HepG2 (cell line): ENCODE results near the gene ANTXR1. TPM values are rescaled to one million over a fixed set of nuclear protein-coding genes. Genes with fewer than 3 reads are reported as not detected.

ENCODE experiments used
- ATAC-seq: fragments of 200-7000 bp; cut with Tn5 transposase; 3 replicates; pipeline ENCODE4 v1.9.1; 2020; ENCODE audit warnings: mild to moderate bottlenecking, moderate library complexity
- BruUV-seq: library from RNA; stranded (reverse); fragments of 400-500 nt; replicated peaks from 2 replicates; lab custom pipeline; 2021; lab: Mats Ljungman, UMichigan
- CTCF ChIA-PET: fragments of 300-600 bp; formaldehyde crosslinking; extraction: SDS; loops from one replicate; lab custom pipeline; 2021; ENCODE audit warnings: low total read pairs, inconsistent platforms, low intra/inter-chr PET ratio; lab: Yijun Ruan, JAX
- POLR2A ChIA-PET: fragments of 350-600 bp; sonication (Branson Sonifier 250); formaldehyde crosslinking; loops from one replicate; lab custom pipeline; 2020; ENCODE audit warnings: antibody characterized with exemption, inconsistent platforms; lab: Yijun Ruan, JAX
- DNase-seq: peaks from one replicate; pipeline ENCODE4 v3.0.0-alpha.2; 2015; ENCODE audit warnings: low spot score
- FAIRE-seq: peaks from 3 replicates; lab custom pipeline; 2011; peaks lifted over from hg19 to GRCh38; lab: Jason Lieb, UNC
- H2AFZ ChIP-seq: one replicate; pipeline ENCODE4 v1.6.1; 2011; ENCODE audit warnings: low read length, inconsistent platforms
- H3K27ac ChIP-seq: fragments of 300-600 bp; 3 replicates; pipeline ENCODE4 v1.8.0; 2011; ENCODE audit warnings: mixed run types, mild to moderate bottlenecking, mixed read lengths, low read length, inconsistent platforms; ENCODE audit not compliant: insufficient read depth; ENCODE audit errors: extremely low read length
- H3K27me3 ChIP-seq, 2 experiments: fragments of 200-600 bp in 1 of 2; 2 replicates in 1 of 2; 3 replicates in 1 of 2; pipeline versions ENCODE4 v1.6.0 to v1.8.0; 2011; ENCODE audit warnings: low read length in 2 of 2, mild to moderate bottlenecking in 2 of 2, moderate library complexity in 2 of 2, inconsistent platforms in 1 of 2; ENCODE audit not compliant: insufficient read depth in 2 of 2, control insufficient read depth in 1 of 2
- H3K36me3 ChIP-seq, 2 experiments: fragments of 200-600 bp in 1 of 2; replicated peaks in 1 of 2; 2 replicates in 1 of 2; 3 replicates in 1 of 2; pipeline versions ENCODE4 v1.5.1 to v1.8.0; 2011; ENCODE audit warnings: low read length in 2 of 2, inconsistent platforms in 1 of 2; ENCODE audit not compliant: insufficient read depth in 2 of 2, control insufficient read depth in 1 of 2
- H3K4me1 ChIP-seq: 2 replicates; pipeline ENCODE4 v1.5.1; 2012; ENCODE audit warnings: low read length, inconsistent platforms; ENCODE audit not compliant: insufficient read depth
- H3K4me2 ChIP-seq: 2 replicates; pipeline ENCODE4 v1.6.0; 2011; ENCODE audit warnings: low read depth, low read length, inconsistent platforms
- H3K4me3 ChIP-seq, 3 experiments: fragments of 200-600 bp in 1 of 3; sonication (generic), shearing (Covaris generic) in 1 of 3; replicated peaks in 1 of 3; 2 replicates each; pipeline ENCODE4 v1.5.1; 2011 to 2016; ENCODE audit warnings: low read length in 3 of 3, inconsistent platforms in 2 of 3, low read depth in 2 of 3, mild to moderate bottlenecking in 2 of 3, control low read depth in 1 of 3, mixed read lengths in 1 of 3; ENCODE audit not compliant: insufficient read depth in 1 of 3
- H3K79me2 ChIP-seq: one replicate; pipeline ENCODE4 v1.6.1; 2011; ENCODE audit warnings: low read length, inconsistent platforms; ENCODE audit not compliant: insufficient read depth
- H3K9ac ChIP-seq: 2 replicates; pipeline ENCODE4 v1.6.0; 2011; ENCODE audit warnings: mild to moderate bottlenecking, low read depth, low read length, inconsistent platforms; ENCODE audit not compliant: insufficient read depth
- H3K9me3 ChIP-seq: 2 replicates; pipeline ENCODE4 v1.5.1; 2012; ENCODE audit warnings: mild to moderate bottlenecking, low read length
- H4K20me1 ChIP-seq: 2 replicates; pipeline ENCODE4 v1.6.0; 2011; ENCODE audit warnings: inconsistent platforms, mild to moderate bottlenecking, low read length, moderate library complexity; ENCODE audit not compliant: insufficient read depth
- DNMT1 ChIP-seq: sonication (generic); formaldehyde crosslinking; IDR thresholded peaks from 2 replicates; pipeline ENCODE4 v1.5.1; 2020; ENCODE audit warnings: mild to moderate bottlenecking, missing genetic modification reagents
- ELF4 ChIP-seq: sonication (generic); formaldehyde crosslinking; IDR thresholded peaks from 2 replicates; pipeline ENCODE4 v1.5.0; 2020; ENCODE audit warnings: missing genetic modification reagents, mild to moderate bottlenecking, moderate library complexity, borderline replicate concordance
- HDAC1 ChIP-seq: sonication (generic); formaldehyde crosslinking; IDR thresholded peaks from 2 replicates; pipeline ENCODE4 v1.5.1; 2020; ENCODE audit warnings: mild to moderate bottlenecking, missing genetic modification reagents
- KLF15 ChIP-seq: sonication (generic); formaldehyde crosslinking; IDR thresholded peaks from 2 replicates; pipeline ENCODE4 v1.8.1; 2023; ENCODE audit warnings: borderline replicate concordance, mild to moderate bottlenecking, inconsistent platforms, missing genetic modification reagents, mixed read lengths
- MATR3 ChIP-seq: sonication (generic); formaldehyde crosslinking; IDR thresholded peaks from 2 replicates; pipeline ENCODE4 v1.4.0; 2020; ENCODE audit warnings: missing genetic modification reagents
- MTA1 ChIP-seq: sonication (generic); formaldehyde crosslinking; IDR thresholded peaks from 2 replicates; pipeline ENCODE4 v1.4.0; 2020; ENCODE audit warnings: missing genetic modification reagents, mild to moderate bottlenecking, borderline replicate concordance
- MYNN ChIP-seq: sonication (generic); formaldehyde crosslinking; IDR thresholded peaks from 2 replicates; pipeline ENCODE4 v1.4.0; 2020; ENCODE audit warnings: mild to moderate bottlenecking, low read depth, missing genetic modification reagents
- NFATC3 ChIP-seq: sonication (generic); formaldehyde crosslinking; IDR thresholded peaks from 2 replicates; pipeline ENCODE4 v1.5.1; 2020; ENCODE audit warnings: mild to moderate bottlenecking, missing genetic modification reagents
- NPAS2 ChIP-seq: sonication (generic); formaldehyde crosslinking; IDR thresholded peaks from 2 replicates; pipeline ENCODE4 v1.8.0; 2022; ENCODE audit warnings: mild to moderate bottlenecking, missing genetic modification reagents, borderline replicate concordance
- PHF5A ChIP-seq: IDR thresholded peaks from one replicate; pipeline ENCODE4 v1.6.1; 2018; ENCODE audit warnings: low read depth, missing genetic modification reagents; ENCODE audit not compliant: unreplicated experiment
- TCF12 ChIP-seq, 2 experiments: fragments of 450-650 bp in 1 of 2; sonication (generic) in 1 of 2; formaldehyde crosslinking in 1 of 2; IDR thresholded peaks; 2 replicates each; pipeline versions ENCODE4 v1.6.1 to v1.8.0; 2017 to 2022; ENCODE audit warnings: antibody characterized with exemption in 1 of 2, mild to moderate bottlenecking in 1 of 2, missing genetic modification reagents in 1 of 2, moderate library complexity in 1 of 2
- ZNF354B ChIP-seq: sonication (generic); formaldehyde crosslinking; IDR thresholded peaks from 2 replicates; pipeline ENCODE4 v1.8.0; 2022; ENCODE audit warnings: mild to moderate bottlenecking, missing genetic modification reagents
- ZNF451 ChIP-seq: sonication (generic); formaldehyde crosslinking; IDR thresholded peaks from 2 replicates; pipeline ENCODE4 v1.5.0; 2020; ENCODE audit warnings: mild to moderate bottlenecking, missing genetic modification reagents
- ZNF460 ChIP-seq: sonication (generic); formaldehyde crosslinking; IDR thresholded peaks from 2 replicates; pipeline ENCODE4 v1.5.1; 2020; ENCODE audit warnings: missing genetic modification reagents, mild to moderate bottlenecking, borderline replicate concordance
- WGBS: methylation state at CpG from one replicate; pipeline ENCODE4 v1.1.6; 2017; ENCODE audit warnings: low lambda C conversion rate; 5-methylcytosine and 5-hydroxymethylcytosine counted together
- in situ Hi-C: cut with HindIII; loops from 2 replicates; pipeline ENCODE4 v1.10.0; 2017; ENCODE audit warnings: low pct_unique_long_range_greater_than_20kb; ENCODE audit not compliant: extremely low pct_ligation_motif_present
- intact Hi-C: fragments of 100-400 bp; cut with micrococcal nuclease; formaldehyde crosslinking; loops from one replicate; pipeline ENCODE4 v1.10.0; 2022; ENCODE audit not compliant: unreplicated experiment
- polyA plus RNA-seq, 8 experiments: library from polyadenylated mRNA; depleted of rRNA in 3 of 8; stranded (reverse) in 7 of 8; unstranded in 1 of 8; fragments of >200 nt; fragmentation: Illumina TruSeq in 4 of 8; extraction: Trizol in 4 of 8; gene quantifications; 2 replicates each; pipeline versions ENCODE4 v1.2.1 to v1.2.3, GENCODE V29; 2011 to 2016; ENCODE audit warnings: low read depth in 4 of 8, missing spikeins in 1 of 8, mixed read lengths in 1 of 8; ENCODE audit not compliant: insufficient read depth in 1 of 8
- total RNA-seq, 5 experiments: library from RNA; depleted of rRNA; stranded (reverse); fragments of >200 nt; fragmentation: Illumina TruSeq; extraction: Trizol; gene quantifications; 2 replicates each; pipeline ENCODE4 v1.2.3, GENCODE V29; 2016; ENCODE audit warnings: low read depth in 1 of 5
- TF ChIP-seq, protein P1 (sequence below): IDR thresholded peaks from 2 replicates; pipeline ENCODE4 v1.6.1; 2016; ENCODE audit warnings: low read depth, missing genetic modification reagents, missing compliant biosample characterization
- TF ChIP-seq, protein P2 (sequence below): sonication (generic); formaldehyde crosslinking; IDR thresholded peaks from 2 replicates; pipeline ENCODE4 v1.8.1; 2023; ENCODE audit warnings: mild to moderate bottlenecking, missing genetic modification reagents, borderline replicate concordance
- TF ChIP-seq, protein P3 (sequence below): sonication (generic); formaldehyde crosslinking; IDR thresholded peaks from 2 replicates; pipeline ENCODE4 v1.9.0; 2021; ENCODE audit warnings: missing genetic modification reagents, mild to moderate bottlenecking, borderline replicate concordance

ANTXR1 gene
- total and polyA plus RNA-seq, 2 of the 13 experiments (the other 11 are each of a cell fraction or from before 2014, with no cell fraction given), result 4.5 to 12.7 TPM

DNA sequence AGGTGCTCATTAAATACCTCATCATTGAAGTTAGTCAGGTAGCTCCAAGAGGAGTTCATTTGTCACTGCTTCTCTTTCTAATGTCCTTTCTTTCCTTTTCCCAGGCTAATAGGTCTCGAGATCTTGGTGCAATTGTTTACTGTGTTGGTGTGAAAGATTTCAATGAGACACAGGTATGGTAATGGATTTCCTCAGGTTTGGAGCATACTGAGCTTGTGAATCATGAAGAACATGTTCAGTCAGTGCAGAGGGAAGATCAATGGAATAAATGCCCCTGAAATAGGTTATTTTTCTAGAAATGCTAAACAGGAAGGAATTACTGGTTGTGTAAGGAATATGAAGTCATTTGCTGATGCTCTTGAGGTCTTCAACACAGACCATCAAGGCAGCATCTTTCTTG, 62.5 kb downstream of the ANTXR1 start (continued):
- TF ChIP-seq, protein P1, sequence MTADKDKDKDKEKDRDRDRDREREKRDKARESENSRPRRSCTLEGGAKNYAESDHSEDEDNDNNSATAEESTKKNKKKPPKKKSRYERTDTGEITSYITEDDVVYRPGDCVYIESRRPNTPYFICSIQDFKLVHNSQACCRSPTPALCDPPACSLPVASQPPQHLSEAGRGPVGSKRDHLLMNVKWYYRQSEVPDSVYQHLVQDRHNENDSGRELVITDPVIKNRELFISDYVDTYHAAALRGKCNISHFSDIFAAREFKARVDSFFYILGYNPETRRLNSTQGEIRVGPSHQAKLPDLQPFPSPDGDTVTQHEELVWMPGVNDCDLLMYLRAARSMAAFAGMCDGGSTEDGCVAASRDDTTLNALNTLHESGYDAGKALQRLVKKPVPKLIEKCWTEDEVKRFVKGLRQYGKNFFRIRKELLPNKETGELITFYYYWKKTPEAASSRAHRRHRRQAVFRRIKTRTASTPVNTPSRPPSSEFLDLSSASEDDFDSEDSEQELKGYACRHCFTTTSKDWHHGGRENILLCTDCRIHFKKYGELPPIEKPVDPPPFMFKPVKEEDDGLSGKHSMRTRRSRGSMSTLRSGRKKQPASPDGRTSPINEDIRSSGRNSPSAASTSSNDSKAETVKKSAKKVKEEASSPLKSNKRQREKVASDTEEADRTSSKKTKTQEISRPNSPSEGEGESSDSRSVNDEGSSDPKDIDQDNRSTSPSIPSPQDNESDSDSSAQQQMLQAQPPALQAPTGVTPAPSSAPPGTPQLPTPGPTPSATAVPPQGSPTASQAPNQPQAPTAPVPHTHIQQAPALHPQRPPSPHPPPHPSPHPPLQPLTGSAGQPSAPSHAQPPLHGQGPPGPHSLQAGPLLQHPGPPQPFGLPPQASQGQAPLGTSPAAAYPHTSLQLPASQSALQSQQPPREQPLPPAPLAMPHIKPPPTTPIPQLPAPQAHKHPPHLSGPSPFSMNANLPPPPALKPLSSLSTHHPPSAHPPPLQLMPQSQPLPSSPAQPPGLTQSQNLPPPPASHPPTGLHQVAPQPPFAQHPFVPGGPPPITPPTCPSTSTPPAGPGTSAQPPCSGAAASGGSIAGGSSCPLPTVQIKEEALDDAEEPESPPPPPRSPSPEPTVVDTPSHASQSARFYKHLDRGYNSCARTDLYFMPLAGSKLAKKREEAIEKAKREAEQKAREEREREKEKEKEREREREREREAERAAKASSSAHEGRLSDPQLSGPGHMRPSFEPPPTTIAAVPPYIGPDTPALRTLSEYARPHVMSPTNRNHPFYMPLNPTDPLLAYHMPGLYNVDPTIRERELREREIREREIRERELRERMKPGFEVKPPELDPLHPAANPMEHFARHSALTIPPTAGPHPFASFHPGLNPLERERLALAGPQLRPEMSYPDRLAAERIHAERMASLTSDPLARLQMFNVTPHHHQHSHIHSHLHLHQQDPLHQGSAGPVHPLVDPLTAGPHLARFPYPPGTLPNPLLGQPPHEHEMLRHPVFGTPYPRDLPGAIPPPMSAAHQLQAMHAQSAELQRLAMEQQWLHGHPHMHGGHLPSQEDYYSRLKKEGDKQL (CRISPR knock-in tag), result no peak
- TF ChIP-seq, protein P2, sequence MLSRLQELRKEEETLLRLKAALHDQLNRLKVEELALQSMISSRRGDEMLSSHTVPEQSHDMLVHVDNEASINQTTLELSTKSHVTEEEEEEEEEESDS (CRISPR knock-in tag), result no peak
- TF ChIP-seq, all 625 proteins: peak for 0

DNA sequence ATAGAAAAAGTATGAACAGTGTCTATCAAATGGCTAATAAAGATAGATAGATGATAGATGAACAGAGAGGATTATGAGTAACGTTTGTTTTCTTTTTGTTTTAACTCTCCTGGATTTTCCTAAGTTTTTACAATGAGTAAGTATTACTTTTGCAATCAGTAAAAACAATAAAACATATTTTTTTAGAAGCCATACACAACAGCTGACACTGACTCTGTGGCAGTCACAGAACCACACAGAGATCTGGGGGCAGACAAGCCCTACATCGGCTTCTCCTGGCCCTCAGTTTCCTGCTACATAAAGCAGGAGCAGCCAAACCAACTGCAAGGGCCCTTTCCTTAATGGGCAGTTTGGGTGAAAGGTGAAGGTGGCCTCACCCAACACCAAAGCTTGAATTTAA, 63.6 kb downstream of the ANTXR1 start:
- Histone ChIP-seq H3K79me2 (no peaks in the 10 kb centered on the region), H3K9ac (no peak overlapping the region), H2AFZ (no peak overlapping the region), H4K20me1 (no peaks in the 10 kb centered on the region), H3K36me3 (peaks cover 0 to 16% of the 10 kb centered on the region in 2 experiments; a peak in 4 of 5 replicates), H3K4me1 (peaks cover 8% of the 10 kb centered on the region), H3K4me3 (no peak overlapping the region), H3K27ac (no peak overlapping the region), H3K9me3 (no peaks in the 10 kb centered on the region), H3K27me3 (no peaks in the 10 kb centered on the region), H3K4me2 (no peak overlapping the region)
- intact Hi-C loops, result no loop called here
- FAIRE-seq (no peak), DNase-seq (no peak), ATAC-seq (no peak)
- WGBS, result 85% methylated on average over 2 of the region's 2 CpGs
- POLR2A ChIA-PET, result no interaction called here
- in situ Hi-C loops, result no loop called here
- no TSS peak for BruUV-seq
- CTCF ChIA-PET, result no interaction called here
- TF ChIP-seq NFATC3 (CRISPR knock-in tag), result no peak
- TF ChIP-seq MYNN (CRISPR knock-in tag), result no peak
- no peak for TF ChIP-seq TCF12 (IDR thresholded peaks at IDR 0.05)
- TF ChIP-seq TCF12 (CRISPR knock-in tag; IDR thresholded peaks at IDR 0.05), result no peak
- no peak for TF ChIP-seq ELF4 (CRISPR knock-in tag)
- no peak for TF ChIP-seq MATR3 (CRISPR knock-in tag)
- no peak for TF ChIP-seq ZNF460
- TF ChIP-seq HDAC1, result no peak
- TF ChIP-seq KLF15 (CRISPR knock-in tag), result no peak
- no peak for TF ChIP-seq ZNF354B (CRISPR knock-in tag)
- no peak for TF ChIP-seq NPAS2
- no peak for TF ChIP-seq MTA1
- TF ChIP-seq, protein P3, sequence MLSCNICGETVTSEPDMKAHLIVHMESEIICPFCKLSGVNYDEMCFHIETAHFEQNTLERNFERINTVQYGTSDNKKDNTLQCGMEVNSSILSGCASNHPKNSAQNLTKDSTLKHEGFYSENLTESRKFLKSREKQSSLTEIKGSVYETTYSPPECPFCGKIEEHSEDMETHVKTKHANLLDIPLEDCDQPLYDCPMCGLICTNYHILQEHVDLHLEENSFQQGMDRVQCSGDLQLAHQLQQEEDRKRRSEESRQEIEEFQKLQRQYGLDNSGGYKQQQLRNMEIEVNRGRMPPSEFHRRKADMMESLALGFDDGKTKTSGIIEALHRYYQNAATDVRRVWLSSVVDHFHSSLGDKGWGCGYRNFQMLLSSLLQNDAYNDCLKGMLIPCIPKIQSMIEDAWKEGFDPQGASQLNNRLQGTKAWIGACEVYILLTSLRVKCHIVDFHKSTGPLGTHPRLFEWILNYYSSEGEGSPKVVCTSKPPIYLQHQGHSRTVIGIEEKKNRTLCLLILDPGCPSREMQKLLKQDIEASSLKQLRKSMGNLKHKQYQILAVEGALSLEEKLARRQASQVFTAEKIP (CRISPR knock-in tag), result no peak
- no peak for TF ChIP-seq ZNF451 (CRISPR knock-in tag)
- no peak for TF ChIP-seq PHF5A (CRISPR knock-in tag)
- TF ChIP-seq DNMT1 (CRISPR knock-in tag), result no peak
